ENCODE measurements around the gene KLK6.

- TF ChIP-seq, protein P1, sequence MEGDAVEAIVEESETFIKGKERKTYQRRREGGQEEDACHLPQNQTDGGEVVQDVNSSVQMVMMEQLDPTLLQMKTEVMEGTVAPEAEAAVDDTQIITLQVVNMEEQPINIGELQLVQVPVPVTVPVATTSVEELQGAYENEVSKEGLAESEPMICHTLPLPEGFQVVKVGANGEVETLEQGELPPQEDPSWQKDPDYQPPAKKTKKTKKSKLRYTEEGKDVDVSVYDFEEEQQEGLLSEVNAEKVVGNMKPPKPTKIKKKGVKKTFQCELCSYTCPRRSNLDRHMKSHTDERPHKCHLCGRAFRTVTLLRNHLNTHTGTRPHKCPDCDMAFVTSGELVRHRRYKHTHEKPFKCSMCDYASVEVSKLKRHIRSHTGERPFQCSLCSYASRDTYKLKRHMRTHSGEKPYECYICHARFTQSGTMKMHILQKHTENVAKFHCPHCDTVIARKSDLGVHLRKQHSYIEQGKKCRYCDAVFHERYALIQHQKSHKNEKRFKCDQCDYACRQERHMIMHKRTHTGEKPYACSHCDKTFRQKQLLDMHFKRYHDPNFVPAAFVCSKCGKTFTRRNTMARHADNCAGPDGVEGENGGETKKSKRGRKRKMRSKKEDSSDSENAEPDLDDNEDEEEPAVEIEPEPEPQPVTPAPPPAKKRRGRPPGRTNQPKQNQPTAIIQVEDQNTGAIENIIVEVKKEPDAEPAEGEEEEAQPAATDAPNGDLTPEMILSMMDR (IDR thresholded peaks at IDR 0.05; ENCODE audit: extremely low read depth in 1 of 2, insufficient read depth in 1 of 2, low read depth in 1 of 2, low read length in 2 of 2) = no peak
- TF ChIP-seq, protein P2, sequence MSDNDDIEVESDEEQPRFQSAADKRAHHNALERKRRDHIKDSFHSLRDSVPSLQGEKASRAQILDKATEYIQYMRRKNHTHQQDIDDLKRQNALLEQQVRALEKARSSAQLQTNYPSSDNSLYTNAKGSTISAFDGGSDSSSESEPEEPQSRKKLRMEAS (IDR thresholded peaks at IDR 0.05; ENCODE audit: insufficient read depth, insufficient read length) = no peak
- TF ChIP-seq EZH2 (IDR thresholded peaks at IDR 0.05; ENCODE audit: borderline replicate concordance, low read depth, low read length, severe bottlenecking) (no peak), POLR2A (IDR thresholded peaks at IDR 0.05; ENCODE audit: low read depth, low read length) (no peak)
These were observed 31.0 kb upstream of the KLK6 start for GRCh38 chr19:51000426-51000825.

Data from endothelial cell of umbilical vein (primary cell).